Pancreas (tissue), 10 donors: Measurements from ENCODE around the gene CDH13. TPM values are rescaled to one million over a fixed set of nuclear protein-coding genes. Genes with fewer than 3 reads are reported as not detected.

Experiments
- ATAC-seq, 4 donors: fragments of 200-7000 bp; cut with Tn5 transposase; one replicate each; pipeline versions ENCODE4 v1.8.0 to v1.9.1; 2020; ENCODE audit warnings: mild to moderate bottlenecking in 4 of 4, moderate library complexity in 4 of 4
- DNase-seq, 6 donors: peaks; one replicate each; pipeline ENCODE4 v3.0.0-alpha.2; 2020
- FAIRE-seq: peaks from 2 replicates; lab custom pipeline; 2012; peaks lifted over from hg19 to GRCh38; lab: Jason Lieb, UNC
- H3K27ac ChIP-seq, 4 donors: fragments of 200-600 bp; sonication (generic); 1 replicate in 3 of 4; 2 replicates in 1 of 4; pipeline versions ENCODE4 v1.5.0 to v1.8.0; 2020
- H3K27me3 ChIP-seq, 4 donors: fragments of 200-600 bp; one replicate each; pipeline ENCODE4 v1.8.0; 2021
- H3K36me3 ChIP-seq, 3 donors: fragments of 200-600 bp; sonication (generic) in 1 of 3; one replicate each; pipeline versions ENCODE4 v1.5.0 to v1.8.0; 2020 to 2021
- H3K4me1 ChIP-seq, 3 donors: fragments of 200-600 bp; one replicate each; pipeline ENCODE4 v1.8.0; 2021
- H3K4me3 ChIP-seq, 4 donors: fragments of 200-600 bp; sonication (generic) in 2 of 4; one replicate each; pipeline versions ENCODE4 v1.5.0 to v1.8.0; 2020 to 2021
- H3K9me3 ChIP-seq, 4 donors: fragments of 200-600 bp; one replicate each; pipeline ENCODE4 v1.8.0; 2021
- WGBS, 2 donors: extraction: QIAGEN DNeasy Blood & Tissue Kit; methylation state at CpG; one replicate each; pipeline ENCODE4 v1.1.7; 2013; 5-methylcytosine and 5-hydroxymethylcytosine counted together
- intact Hi-C, 3 donors: fragments of 100-400 bp; cut with DNase I; formaldehyde crosslinking; loops; one replicate each; pipeline versions ENCODE4 v1.11.1 to v1.14.2; 2022
- polyA plus RNA-seq, 2 donors: library from polyadenylated mRNA; stranded (reverse); fragments of 200-250 nt; gene quantifications; one replicate each; pipeline ENCODE4 v1.2.3, GENCODE V29; 2013
- total RNA-seq, 6 donors: library from RNA; stranded (reverse); fragmentation: NEBNext Ultra II Directional in 4 of 6; extraction: Animal tissue kit (Norgen Biotek cat#: 25700) in 4 of 6; gene quantifications; one replicate each; pipeline versions ENCODE4 v1.2.1 to v1.2.4, GENCODE V29; 2021 to 2023
- TF ChIP-seq, protein P1 (sequence below), 4 donors: fragments of 200-600 bp; sonication (generic) in 3 of 4; IDR thresholded peaks; one replicate each; pipeline versions ENCODE4 v1.5.0 to v1.8.0; 2021; ENCODE audit warnings: antibody characterized with exemption in 4 of 4
- donor health status: healthy with polysubstance abuse.
- donor health status: DM: no; HTN: no; CAD: no; lungs with moderate emphysema.
- donor health status: DM: no; HTN: no; CAD: no.
- donor health status: control.
- donor health status: control.
- donor health status: Bipolar disorder and iron deficiency.
- donor health status: DM: yes; HTN: yes; CAD: no.
- donor health status: DM: no; HTN: no; CAD: no.
- donor health status: DM: no; HTN: no; CAD: no.
- donor health status: DM: yes; HTN: yes; CAD: no.

The CDH13 gene
- total and polyA plus RNA-seq, 8 donors, result 0.12 to 1.0 (median 0.37) TPM

GRCh38 chr16:83037884-83038283 lies 411.1 kb downstream of the CDH13 start:
- H3K27me3 ChIP-seq, result no peaks in the 10 kb centered on the region
- FAIRE-seq (no peak), ATAC-seq (no peak), DNase-seq (no peak)
- no peaks in the 10 kb centered on the region for H3K9me3 ChIP-seq
- H3K27ac ChIP-seq, result no peak overlapping the region
- no peak overlapping the region for H3K4me3 ChIP-seq
- intact Hi-C loops, result no loop called here
- H3K36me3 ChIP-seq, result no peaks in the 10 kb centered on the region
- WGBS, 2 donors, result 55 to 76% methylated on average over 2 of the region's 2 CpGs
- TF ChIP-seq, protein P1, sequence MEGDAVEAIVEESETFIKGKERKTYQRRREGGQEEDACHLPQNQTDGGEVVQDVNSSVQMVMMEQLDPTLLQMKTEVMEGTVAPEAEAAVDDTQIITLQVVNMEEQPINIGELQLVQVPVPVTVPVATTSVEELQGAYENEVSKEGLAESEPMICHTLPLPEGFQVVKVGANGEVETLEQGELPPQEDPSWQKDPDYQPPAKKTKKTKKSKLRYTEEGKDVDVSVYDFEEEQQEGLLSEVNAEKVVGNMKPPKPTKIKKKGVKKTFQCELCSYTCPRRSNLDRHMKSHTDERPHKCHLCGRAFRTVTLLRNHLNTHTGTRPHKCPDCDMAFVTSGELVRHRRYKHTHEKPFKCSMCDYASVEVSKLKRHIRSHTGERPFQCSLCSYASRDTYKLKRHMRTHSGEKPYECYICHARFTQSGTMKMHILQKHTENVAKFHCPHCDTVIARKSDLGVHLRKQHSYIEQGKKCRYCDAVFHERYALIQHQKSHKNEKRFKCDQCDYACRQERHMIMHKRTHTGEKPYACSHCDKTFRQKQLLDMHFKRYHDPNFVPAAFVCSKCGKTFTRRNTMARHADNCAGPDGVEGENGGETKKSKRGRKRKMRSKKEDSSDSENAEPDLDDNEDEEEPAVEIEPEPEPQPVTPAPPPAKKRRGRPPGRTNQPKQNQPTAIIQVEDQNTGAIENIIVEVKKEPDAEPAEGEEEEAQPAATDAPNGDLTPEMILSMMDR (IDR thresholded peaks at IDR 0.05), result no peak
- H3K4me1 ChIP-seq, result no peaks in the 10 kb centered on the region

DNA sequence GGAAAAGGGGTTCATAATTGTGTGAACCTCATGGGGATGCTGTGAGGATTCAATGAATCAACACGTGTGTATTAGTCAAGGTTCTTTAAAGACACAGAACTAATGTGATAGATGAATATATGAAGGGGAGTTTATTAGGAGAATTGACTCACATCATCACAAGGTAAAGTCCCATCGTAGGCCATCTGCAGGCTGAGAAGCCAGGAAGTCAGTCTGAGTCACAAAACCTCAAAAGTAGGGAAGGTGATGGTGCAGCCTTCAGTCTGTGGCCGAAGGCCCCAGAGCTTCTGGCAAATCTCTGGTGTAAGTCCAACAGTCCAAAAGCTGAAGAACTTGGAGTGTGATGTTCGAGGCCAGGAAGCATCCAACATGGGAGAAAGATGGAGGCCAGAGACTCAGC lies 413.4 kb downstream of the CDH13 start:
- Histone ChIP-seq H3K27ac (no peak overlapping the region), H3K4me1 (no peaks in the 10 kb centered on the region), H3K36me3 (no peaks in the 10 kb centered on the region), H3K27me3 (no peaks in the 10 kb centered on the region), H3K9me3 (no peaks in the 10 kb centered on the region), H3K4me3 (no peak overlapping the region)
- TF ChIP-seq, protein P1 (IDR thresholded peaks at IDR 0.05), result no peak
- intact Hi-C loops, result no loop called here
- no peak for DNase-seq
- WGBS, 2 donors, result 48 to 69% methylated on average over 4 of the region's 4 CpGs
- no peak for ATAC-seq
- no peak for FAIRE-seq

- intact Hi-C loops, result no loop called here
- no peak for ATAC-seq
- TF ChIP-seq, protein P1 (IDR thresholded peaks at IDR 0.05), result no peak
- Histone ChIP-seq H3K27ac (no peak overlapping the region), H3K4me1 (no peaks in the 10 kb centered on the region), H3K9me3 (no peaks in the 10 kb centered on the region), H3K4me3 (no peak overlapping the region), H3K36me3 (no peaks in the 10 kb centered on the region), H3K27me3 (no peaks in the 10 kb centered on the region)
- WGBS, 2 donors, result 72% methylated on average over 10 of the region's 10 CpGs
- FAIRE-seq, result no peak
- no peak for DNase-seq
Observed at GRCh38 chr16:83044589-83044988, 417.8 kb downstream of the CDH13 start.

- TF ChIP-seq, protein P1 (IDR thresholded peaks at IDR 0.05), result no peak
- Histone ChIP-seq H3K4me3 (no peak overlapping the region), H3K9me3 (no peaks in the 10 kb centered on the region), H3K27me3 (no peaks in the 10 kb centered on the region), H3K27ac (no peak overlapping the region), H3K36me3 (no peaks in the 10 kb centered on the region), H3K4me1 (no peaks in the 10 kb centered on the region)
- DNase-seq (no peak), FAIRE-seq (no peak), ATAC-seq (no peak)
- intact Hi-C loops, result no loop called here
Observed at GRCh38 chr16:83045790-83046189, 419.0 kb downstream of the CDH13 start.

DNA sequence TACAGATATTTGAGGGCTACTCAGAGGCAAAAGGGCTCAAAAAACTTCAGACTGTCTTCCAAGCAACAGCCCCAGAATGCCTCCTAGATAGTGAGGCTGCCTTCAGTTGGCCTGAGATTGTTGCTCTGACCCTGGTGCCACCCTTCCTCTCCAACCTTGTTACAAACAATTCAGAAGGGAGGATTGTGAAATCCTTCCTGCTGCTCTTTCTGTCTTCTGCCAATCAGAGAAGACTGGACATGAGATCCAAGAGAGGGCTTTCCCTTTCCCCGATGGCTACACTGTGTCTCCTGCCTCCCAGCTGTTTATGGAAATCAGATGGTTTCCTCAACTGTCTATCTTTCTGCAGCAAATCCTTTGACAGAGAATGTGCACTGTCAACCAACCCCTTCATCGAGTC lies 419.9 kb downstream of the CDH13 start:
- no peaks in the 10 kb centered on the region for H3K4me1 ChIP-seq
- H3K27ac ChIP-seq, result no peak overlapping the region
- DNase-seq, result no peak
- ATAC-seq, result no peak
- WGBS, 2 donors, result 72 to 74% methylated on average over 2 of the region's 2 CpGs
- FAIRE-seq, result no peak
- H3K4me3 ChIP-seq, result no peak overlapping the region
- TF ChIP-seq, protein P1 (IDR thresholded peaks at IDR 0.05), result no peak
- H3K36me3 ChIP-seq, result no peaks in the 10 kb centered on the region
- intact Hi-C loops, result no loop called here
- no peaks in the 10 kb centered on the region for H3K9me3 ChIP-seq
- H3K27me3 ChIP-seq, result no peaks in the 10 kb centered on the region
